Forelimb muscle (tissue), 1 donor: ENCODE measurements around the gene GFPT2. TPM values are rescaled to one million over a fixed set of nuclear protein-coding genes. Genes with fewer than 3 reads are reported as not detected.

Experiments used
- DNase-seq: peaks from one replicate; pipeline ENCODE4 v3.0.0-alpha.2; 2013; ENCODE audit warnings: low read depth
- polyA plus RNA-seq: library from polyadenylated mRNA; unstranded; fragments of 120-200 nt; gene quantifications from one replicate; pipeline ENCODE4 v1.2.1, GENCODE V29; 2013; ENCODE audit not compliant: insufficient read length

Gene GFPT2
- polyA plus RNA-seq, 1 donor = 8.6 TPM

DNA sequence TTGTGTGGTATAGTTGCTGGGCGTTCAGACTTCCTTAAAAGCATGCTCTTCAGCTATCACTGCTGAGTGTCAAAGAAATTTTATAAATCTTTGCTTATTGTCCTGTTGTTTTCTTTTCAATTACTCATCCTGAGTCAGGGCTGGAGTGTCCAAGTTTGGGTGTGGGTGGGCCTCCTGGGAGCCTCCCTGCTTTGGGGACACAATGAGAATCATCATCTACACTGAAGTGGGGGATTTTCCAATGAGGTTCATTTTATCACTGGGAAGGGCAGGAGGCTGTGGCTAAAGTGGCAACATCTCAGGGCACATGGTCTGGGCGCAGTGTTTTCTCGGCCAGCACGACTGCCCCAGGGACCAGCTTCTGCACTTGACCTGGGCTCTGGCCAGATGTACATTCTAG, 19.5 kb downstream of the GFPT2 start:
- DNase-seq = no peak

DNA sequence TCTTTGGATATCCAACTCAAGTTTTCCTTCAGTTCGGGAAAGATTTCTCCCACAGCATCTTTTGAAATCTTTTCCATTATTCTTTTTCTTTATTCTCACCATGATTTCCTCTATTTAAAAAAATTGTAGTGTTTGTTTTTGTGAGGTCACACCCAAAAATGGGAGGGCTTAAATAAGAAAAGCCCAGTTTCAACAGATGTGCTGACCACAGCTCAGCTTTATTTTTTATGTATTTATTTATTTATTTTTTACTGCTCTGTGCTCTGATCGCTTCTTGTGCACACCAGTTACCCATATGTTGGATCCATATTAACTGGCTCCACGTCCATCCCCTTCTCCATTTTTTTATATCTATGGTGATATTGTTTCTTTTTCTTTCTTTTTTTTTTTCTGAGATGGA, 20.3 kb downstream of the GFPT2 start:
- DNase-seq = no peak

DNA sequence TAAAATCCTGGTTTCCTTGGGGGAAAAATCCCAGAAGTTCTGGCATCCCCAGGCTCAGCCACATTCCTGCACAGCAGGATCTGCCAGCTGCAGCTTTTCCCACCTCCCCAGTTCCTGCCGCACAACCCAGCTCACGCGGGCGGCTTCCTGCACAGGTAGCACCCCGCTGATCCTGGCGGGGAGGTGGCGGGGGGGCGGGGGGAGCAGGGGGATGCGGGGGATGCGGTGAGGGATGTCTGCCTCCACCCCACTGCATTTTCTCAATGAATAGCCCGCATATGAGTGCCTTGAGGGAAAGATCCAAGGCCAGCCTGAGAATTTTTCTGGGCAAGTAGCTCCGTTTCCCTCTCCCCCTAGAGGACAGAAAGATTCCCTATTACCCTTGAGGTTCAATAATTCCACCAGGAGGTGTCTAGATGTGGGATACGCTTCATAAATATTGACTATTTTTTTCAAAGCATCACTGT, 21.1 kb downstream of the GFPT2 start:
- no peak for DNase-seq

DNA sequence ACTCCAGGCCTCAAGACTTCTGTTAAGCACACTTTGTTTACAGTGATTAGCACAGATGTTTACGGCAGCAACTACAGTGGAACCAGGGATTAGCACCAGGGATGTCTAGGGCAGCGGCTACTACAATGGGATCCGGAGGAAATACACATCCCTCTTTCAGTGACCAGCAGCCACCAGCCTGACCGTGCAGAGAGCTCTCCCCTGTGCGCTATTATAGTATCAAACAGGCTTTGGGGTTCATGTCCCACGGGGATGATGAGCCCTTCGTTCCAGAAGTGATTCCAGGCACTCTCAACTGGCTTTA, 21.5 kb downstream of the GFPT2 start:
- no peak for DNase-seq

DNA sequence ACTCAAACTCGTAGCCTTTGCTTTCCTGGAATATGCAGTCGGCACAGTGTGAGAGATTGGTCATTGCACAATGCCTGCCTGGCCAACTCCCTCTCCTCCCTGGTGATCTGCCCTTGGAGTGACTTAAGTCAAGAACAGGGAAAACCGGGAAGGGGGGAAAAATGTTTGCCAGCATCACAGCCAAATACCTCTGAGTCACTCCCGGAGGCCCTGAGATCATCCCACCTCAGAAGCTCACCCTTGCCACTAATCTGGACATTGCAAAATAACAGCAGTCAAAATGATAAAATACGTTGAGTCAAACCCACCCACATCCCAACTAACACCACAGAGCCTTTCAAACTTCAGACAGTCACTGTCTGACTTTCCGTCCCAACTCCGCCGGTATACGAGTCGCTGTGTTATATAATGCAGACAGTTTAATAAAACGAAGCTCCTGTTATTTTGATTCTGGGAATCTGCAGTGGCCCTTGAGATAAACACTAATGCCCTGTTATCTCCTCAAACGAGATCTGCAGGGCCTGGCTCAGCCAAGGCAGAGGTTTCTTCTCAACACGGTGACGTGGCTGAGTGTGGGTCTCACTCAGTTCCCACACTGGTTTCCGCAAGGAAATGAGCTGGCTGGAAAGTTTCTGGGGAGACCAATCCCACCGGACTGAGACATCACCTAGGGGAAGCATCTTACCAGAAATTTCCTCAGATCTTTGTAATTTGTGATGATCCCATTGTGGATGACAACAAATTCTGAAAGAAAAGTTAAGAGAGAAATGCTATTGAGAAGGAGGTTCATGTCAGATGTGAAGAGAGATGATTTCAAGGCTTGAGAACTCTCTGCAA, 22.1 kb downstream of the GFPT2 start:
- DNase-seq = no peak

DNA sequence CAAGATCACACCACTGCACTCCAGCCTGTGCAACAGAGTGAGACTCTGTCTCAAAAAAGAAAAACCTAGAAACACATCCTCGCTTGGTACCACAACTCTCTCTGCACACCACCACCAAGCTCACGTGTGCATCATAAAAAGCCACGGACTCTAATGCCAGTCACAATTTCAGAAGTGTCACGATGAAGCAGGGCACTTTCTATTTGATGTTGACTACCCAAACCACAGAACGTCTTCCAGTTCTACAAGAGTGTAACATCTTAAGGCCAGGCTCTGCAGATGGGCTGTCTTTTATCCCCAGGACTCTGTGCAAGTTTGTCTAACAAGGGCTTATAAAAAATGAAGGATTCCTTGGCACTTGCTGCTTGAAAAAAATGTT, 22.9 kb downstream of the GFPT2 start:
- no peak for DNase-seq

DNA sequence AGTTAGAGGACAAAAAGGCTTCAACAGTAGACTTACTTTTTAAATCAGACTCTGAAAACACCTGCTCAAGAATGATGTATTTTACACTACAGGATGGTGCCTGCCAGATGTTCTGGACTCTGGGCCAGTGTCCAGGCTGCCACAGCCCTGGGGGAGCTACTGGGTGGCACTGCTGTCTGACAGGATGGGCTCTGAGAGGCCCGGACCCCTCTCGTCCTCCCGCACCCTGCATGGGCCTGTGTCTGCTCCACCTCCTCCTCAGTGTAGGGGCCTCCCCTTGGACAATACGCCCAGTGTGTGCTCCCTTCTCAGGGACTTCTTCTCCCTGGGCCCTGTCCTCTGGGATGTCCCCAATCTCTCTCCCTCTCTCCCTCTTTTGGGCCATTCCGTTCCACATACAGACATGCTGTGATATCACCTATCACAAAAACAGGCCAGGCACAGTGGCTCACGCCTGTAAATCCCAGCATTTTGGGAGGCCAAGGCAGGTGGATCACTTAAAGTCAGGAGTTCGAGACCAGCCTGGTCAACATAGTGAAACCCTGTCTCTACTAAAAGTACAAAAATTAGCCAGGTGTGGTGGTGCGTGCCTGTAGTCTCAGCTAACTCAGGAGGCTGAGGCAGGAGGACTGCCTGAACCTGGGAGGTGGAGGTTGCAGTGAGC, 23.4 kb downstream of the GFPT2 start:
- no peak for DNase-seq

DNA sequence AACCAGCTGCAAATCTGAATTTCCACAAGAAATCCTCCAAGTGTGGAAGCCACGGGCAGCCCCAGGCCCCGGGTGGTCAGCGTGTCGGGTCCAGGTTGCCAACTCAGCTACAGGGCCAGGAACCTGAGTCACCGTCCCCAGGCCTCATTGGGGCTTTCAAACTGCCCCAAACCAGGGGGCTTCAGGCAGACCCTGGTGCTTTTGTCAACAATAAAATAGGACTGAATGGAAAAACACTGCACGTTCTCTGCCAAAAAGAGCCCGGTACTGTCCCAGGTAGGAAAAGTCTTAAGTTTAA, 24.0 kb downstream of the GFPT2 start:
- DNase-seq = no peak

DNA sequence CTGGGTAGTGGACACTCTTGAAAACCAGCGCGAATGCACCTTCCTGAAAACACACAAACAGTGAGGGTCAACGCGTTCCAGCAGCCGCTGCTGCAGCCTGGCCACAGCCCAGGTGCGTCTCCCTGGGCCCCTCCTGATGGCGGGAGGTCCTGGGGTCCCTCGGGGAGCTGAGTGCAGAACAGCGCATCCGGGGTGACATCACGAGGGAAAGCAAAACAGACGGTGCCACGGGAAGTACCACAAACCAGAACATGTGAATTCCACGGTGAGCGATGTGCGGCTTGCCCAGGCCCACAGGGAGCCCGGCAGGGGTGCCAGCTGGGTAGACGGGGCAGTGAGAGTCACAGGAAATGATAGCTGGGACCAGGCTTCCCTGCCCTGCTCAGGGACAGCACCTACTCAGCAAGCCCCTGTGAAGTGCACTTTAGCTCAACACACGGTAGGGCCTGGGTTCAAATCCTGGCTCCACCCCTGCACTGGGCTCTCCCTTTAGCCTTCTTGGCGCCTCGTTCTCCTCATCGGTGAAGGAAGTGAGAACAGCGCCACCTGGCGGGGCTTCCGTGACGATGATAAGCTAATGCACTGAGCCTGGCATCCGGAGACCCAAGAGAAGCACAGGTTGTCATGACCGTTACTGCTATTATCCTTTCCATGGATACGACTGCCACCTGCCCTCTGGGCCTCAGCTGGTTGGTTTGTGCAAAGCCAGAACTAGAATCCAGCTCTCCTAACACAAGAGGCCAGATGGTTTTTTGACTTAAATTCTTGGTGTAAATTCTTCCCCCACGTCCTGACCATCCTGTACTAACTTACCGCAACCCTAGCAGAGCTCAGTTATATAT, 24.6 kb downstream of the GFPT2 start:
- no peak for DNase-seq

DNA sequence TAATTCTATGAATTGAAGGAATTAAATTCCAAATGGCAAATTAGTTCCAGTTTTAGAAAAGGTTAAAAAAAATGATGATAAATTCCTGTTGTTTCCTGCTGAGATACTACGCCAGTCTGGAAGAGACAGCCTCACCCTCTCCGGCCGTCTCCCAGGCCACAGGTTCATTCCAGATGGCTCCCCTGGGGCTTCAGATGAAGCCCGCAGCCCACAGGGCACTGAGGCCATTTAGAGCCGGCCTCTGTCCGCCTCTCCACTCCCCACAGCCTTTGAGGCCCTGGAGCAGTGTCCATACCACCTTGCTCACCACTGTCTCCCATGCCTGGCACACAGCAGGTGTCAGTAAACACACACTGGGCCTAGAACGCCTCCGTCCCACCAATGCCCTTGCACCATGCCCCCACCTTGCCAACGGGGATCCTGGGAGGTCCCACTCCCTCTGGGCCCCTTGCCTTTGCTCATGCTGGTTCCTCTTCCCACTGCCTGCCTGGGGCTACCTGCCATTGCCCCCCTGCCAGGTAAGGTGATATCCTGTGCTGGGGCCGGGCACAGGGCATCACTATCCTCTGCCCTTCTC, 26.1 kb downstream of the GFPT2 start:
- DNase-seq = no peak

DNA sequence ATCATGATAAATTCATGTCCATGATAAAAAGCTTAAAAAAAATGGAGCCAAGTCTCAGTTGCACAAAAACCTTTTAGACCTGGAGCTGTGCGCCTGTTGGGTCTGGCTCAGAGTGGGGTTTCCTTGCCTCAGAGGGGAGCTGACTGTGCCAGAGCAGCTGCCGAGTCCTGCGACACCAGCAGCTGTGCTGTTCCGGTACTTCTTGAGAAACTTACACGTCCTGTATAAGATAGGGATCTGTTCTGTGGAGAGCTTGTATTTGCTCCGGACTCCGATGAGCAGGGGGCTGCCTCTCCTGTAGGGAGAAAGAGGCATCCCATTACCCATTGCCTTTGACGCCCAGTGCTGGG, 28.6 kb downstream of the GFPT2 start:
- no peak for DNase-seq

DNA sequence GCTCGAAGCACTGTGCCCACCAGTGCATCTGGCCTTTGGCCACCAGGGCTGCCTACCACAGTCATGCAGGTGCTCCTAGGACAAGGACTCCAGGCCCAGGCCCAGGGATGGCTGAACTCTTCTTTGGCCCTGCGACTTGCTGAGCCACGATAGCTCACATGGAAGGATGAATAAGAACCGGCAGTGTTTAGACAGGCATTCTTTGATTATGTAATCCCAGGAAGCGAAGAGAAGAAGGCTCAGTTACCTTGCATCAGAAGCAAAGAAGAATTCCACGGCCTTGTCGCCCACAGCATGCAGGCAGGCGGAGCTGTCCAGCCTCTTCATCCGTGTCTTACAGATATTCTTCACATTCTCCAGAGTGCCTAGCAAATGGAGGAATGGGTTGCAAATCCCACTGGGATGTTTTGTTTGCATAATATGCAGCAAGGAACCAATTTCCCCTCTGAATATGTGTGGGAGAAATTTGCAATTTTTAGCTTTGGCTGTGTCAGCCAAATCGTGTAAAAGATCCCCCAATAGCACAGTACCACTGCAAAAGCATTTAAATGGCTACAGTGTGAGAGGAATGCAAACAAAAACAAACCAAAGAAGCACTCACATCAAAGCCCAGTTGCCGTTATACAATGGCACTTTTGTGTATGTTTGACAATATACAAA, 29.1 kb downstream of the GFPT2 start:
- DNase-seq = no peak

DNA sequence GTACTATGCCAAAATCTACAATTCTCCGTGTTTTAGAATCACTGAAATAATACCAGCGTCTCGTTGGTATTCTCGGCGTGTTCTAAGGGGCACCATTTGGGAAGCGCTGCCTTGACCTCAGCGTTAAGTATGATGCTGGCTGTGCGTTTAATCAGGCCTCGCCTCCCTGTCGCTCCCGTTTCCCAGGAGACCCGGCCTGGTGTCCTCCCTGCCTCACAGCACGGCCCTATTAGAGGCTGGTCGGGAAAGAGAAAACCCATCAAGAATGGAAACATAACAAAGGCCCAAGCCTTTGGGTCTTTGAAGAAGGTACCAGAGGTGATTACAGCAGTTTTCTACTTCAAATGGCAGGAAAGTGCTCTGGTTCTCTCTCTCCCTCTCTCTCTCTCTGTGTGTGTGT, 30.0 kb downstream of the GFPT2 start:
- DNase-seq = no peak

DNA sequence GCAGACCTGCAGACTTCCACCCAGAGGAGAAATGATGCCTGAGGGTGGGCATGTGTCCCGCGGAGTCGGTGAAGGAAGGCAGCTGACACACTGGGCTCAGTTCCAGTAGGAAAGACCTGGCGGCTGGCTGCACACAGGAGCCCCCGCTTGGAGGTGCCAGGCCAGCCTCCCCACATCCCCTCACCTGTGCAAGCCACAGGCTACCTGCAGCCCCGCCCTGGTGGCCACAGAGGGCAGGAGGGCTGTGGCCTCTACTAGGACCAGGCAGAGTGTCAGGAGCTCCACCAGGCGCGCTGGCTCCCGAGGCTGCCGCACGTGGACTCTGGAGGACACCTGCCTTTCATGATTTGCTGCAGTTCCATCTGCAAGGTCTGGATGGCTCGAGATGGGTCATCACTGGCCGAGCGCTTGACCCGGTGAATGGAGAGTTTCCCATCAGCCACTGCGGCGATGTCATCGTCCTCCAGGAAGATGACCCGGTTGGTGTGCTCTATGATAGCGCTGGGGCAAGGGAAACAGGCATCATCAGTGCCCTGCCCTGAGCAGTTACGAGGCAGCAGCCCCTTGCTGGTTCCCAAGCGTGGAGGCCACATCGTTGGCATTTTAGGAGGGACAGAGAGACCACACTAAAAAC, 34.6 kb downstream of the GFPT2 start:
- no peak for DNase-seq

DNA sequence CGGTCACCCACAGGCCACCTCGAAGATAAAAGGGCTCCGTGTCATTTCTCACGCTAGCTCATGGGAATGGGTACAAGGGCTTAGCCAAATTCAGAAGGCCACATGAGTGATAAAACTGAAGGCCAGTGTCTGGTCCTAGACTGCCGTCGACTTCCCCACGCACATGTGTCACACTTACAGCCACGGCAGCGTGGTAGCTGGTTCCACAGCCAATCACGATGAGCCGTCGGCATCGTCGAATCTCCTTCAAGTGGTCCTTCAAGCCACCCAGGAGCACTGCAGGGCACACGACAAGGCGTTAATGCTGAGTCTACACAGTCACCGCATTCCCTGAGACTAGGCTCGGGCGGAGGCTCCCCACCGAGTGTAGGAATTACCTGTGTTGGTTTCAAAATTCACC, 36.5 kb downstream of the GFPT2 start:
- no peak for DNase-seq

DNA sequence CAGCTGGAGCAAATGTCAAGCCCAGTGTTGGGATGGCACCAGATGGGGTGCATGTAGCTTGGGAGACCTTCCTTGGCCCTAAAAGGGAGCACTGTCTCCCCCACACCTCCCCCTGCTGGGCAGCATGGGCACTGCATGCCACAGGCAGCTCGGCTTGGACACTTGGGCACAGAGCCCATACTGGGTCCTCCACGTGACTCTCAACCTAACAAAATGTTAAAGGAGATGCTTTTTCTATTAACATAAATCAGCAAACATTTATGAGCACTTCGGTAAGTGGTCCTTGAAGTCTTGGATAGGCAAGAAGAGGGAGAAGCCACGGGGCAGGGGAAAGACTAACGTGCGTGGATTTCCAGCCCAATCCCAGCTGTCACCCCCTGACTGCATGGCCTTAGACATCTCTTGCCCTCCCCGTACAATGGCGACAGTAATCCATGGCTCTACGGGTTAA, 37.3 kb downstream of the GFPT2 start:
- DNase-seq = no peak

DNA sequence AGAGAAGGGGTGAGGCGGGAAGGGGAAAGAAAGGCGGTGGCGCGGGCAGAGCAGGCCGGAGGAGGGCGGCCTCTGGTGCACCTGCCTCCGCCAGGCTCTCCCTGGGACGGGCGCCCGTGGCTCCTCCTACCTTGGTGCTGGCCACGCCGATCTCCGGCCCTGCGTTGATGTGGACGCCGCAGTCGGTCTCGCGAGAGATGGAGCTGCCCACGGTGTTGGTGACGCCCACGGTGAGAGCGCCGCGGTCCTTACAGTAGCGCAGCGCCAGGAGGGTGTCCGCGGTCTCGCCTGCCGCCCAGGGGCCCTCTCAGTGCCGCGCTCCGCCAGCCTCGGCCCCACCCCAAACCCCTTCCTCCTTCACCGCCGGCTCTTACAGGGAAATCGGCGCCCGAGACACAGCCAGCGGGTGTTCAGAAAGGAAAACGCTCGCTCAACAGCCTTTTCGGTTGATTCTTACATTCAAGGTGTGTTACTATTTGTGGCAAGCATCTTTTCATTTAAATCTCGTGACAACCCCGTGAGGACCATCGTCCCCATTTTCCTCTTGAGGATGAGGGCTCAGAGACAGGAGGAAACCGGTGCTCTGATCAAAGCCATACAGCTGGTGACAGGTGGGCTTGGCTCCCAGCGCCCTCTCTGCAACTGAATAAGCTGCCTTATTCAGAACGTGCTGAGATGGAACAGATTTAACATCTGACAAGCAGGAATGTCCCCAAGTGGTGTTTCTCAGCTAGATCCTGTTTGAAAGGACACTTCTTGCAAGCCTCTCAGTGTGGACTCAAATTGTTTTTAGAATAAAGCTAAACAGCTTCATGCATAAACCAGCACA, 39.2 kb downstream of the GFPT2 start:
- DNase-seq = no peak

DNA sequence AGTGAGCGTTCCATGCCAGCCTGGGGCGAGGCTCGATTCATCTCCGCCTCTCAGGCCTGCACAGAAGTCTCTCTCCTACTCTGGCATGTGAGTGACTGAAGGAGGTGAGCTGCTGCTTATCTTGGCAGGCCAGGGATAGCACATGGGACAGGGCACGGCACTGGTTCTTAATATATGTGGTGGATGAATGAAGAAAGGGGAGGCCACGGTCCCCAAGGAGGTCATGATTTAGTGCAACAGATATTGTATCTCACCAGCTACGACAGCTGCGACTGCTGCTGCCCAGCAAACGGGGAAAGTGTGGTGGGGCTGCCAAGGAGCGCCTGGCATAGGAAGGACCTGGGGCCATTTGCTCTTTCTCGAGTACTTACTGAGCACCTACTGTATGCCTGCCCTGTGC, 41.9 kb downstream of the GFPT2 start:
- no peak for DNase-seq

DNA sequence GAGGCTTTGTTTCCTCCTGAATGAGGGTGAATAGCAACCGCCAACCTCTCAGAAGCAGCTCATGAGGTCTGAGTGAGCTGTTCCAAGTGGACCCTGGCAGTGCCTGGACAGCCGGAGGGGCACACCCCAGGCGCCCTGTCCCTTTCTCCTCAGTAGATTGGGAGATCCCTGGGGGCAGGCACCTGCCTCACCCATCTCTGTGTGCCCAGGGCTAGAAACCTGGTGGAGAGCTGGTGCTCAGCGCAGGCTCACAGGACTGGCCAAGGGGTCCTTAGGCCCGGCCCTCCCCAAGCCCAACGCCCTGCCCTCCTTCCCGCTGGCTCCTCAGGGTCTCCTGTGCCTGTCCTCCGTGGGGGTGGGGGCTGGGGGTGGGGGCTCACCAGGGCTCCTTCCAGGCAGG, 46.3 kb downstream of the GFPT2 start:
- DNase-seq = no peak

DNA sequence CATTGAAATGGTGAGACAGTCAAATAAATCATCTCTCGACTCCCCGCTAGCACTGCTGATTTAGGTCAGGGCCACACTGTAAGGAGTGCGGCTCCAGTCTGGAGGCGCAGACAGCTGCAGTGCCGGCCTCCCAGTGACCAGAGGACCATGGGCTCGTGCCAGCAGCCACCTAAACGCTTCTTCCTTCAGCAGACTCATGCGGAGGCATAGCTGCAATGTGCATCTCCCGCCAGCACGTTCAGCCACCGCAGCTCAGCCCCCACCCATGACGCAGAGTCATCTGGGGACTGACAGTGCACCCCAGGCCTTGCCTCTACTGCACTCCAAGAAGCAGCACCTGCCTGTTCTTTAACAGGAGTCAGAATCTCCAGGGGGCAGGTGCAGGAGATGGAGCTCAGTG, 47.7 kb downstream of the GFPT2 start:
- no peak for DNase-seq
